Renal cortex interstitium (tissue), 11 donors: ENCODE measurements around the gene SSR2. TPM values are rescaled to one million over a fixed set of nuclear protein-coding genes. Genes with fewer than 3 reads are reported as not detected.
"Not testable (repeated sequence)": the region's sequence is repeated elsewhere in the genome, so short reads cannot be mapped to it uniquely, and the experiment has no call there.

Experiments
- DNase-seq, 11 donors: peaks; one replicate each; pipeline ENCODE4 v3.0.0-alpha.2; 2013; ENCODE audit warnings: low read depth in 9 of 11, low spot score in 4 of 11; ENCODE audit errors: extremely low read depth in 1 of 11
- polyA plus RNA-seq, 3 donors: library from polyadenylated mRNA; unstranded; fragments of 120-200 nt; gene quantifications; one replicate each; pipeline ENCODE4 v1.2.1, GENCODE V29; 2013; ENCODE audit not compliant: insufficient read length in 3 of 3

The SSR2 gene
- polyA plus RNA-seq, 3 donors = 351 to 415 (median 404) TPM

- DNase-seq = no peak
These were observed 13.9 kb downstream of the SSR2 start for GRCh38 chr1:156006666-156007376.

- DNase-seq = no peak
These were observed 15.7 kb downstream of the SSR2 start for GRCh38 chr1:156004843-156005584.

GRCh38 chr1:156003923-156004188 lies 16.9 kb downstream of the SSR2 start:
- DNase-seq = no peak

DNA sequence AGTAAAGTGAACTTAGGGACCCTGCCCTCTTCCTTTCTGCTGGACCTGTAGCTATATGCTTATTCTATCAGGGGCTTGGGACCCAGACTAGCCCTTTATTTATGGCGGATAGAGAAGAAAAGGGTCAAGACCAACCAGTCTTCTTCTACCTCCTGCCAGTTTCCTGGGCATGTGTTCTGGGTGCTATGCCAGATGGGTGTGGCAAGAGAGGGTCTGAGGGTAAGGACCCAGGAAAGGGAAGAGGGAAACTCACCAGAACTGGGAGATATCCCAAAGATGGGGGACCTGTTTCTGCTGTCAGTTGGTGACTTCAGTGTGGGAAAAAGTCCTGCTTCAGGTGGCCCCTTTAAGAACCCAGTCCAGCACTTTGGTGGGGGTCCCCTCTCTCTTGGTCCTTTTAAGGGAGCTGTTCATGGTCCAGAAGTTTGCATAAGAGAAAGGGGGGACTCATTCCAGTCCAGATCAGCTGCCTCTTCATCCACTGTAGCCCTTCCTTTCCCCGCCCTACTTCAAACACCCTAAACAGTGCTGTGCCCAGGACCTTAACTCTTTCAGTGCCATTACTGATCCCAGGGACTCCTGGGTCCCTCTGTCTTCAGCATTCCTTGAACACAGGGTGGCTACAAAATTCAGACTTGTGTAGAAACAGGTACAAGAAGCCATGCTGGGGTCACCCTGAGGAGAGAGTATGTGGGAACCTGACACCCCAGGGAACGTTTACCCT lies 18.4 kb downstream of the SSR2 start:
- DNase-seq = no peak

DNA sequence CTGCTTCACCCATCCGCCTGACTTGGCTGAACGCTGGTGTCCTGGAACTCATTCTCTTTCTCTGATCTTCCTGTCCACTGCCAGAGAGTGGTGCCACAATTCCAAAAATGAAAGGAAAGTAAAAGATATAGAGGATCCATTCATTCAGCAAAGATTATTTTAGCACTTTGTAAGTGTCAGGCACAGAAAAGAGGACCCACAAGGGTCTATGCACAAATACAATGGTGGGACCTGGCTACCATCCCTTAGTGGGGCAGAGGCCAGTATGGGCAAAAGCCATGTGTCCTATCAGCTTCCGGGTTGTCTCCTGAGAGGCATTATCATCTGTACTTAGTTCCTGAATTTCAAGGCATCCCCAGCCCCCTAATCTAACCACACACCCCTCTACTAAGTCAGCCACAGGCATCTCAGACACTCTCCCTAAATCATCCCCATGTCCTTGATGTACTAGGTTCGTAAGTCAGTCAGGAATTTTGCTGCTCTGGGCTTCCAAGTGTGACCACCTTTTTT lies 19.0 kb downstream of the SSR2 start:
- DNase-seq = no peak

DNA sequence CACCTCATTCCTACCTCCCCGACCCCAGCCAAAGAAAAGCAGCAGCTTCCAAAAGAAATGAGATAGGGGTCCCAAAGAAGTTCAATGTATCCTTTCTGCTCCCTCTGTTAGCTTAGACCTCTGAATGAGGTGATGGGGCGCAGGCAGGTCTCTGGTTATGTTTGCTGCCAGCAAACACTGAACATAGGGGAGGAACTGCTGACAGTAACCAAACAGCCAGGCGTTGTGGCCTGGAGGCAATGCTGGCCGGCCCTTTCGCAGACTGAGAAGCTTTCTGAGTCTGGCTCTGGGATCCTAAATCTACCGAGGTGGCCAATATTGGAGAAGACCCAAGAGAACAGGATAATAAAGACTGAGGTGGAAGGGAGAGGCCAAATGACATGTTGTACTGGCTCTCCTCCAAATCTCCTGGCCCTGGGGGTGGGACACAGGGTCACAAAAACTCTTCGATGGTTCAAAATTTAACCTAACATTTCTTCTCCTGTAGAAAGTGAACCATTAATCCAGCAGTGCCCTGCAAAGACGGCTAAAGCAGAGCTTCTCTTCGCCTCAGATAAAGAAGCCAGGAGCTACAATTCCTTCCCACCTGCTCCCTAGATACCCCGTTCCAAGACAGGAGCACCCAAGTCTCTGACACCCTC lies 19.6 kb downstream of the SSR2 start:
- DNase-seq = no peak

DNA sequence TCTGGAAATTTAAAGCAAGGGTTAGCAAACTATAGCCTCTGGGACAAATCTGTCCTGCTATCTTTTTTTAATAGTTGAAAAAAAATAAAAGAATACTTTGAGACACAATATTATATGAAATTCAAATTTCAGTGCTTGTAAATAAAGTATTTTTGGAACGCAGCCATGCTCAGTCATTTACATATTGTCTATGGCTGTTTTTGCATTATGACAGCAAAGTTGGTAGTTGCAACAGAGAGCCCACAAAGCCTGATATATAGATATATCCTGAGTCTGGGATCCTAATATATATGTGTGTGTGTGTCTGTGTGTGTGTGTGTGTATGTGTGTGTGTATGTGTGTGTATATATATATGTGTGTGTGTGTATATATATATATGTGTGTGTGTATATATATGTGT lies 20.8 kb downstream of the SSR2 start:
- no peak for DNase-seq

- no peak for DNase-seq
These were observed 24.6 kb downstream of the SSR2 start for GRCh38 chr1:155996166-155996565.

- no peak for DNase-seq
These were observed 27.2 kb downstream of the SSR2 start for GRCh38 chr1:155993595-155993994.

DNA sequence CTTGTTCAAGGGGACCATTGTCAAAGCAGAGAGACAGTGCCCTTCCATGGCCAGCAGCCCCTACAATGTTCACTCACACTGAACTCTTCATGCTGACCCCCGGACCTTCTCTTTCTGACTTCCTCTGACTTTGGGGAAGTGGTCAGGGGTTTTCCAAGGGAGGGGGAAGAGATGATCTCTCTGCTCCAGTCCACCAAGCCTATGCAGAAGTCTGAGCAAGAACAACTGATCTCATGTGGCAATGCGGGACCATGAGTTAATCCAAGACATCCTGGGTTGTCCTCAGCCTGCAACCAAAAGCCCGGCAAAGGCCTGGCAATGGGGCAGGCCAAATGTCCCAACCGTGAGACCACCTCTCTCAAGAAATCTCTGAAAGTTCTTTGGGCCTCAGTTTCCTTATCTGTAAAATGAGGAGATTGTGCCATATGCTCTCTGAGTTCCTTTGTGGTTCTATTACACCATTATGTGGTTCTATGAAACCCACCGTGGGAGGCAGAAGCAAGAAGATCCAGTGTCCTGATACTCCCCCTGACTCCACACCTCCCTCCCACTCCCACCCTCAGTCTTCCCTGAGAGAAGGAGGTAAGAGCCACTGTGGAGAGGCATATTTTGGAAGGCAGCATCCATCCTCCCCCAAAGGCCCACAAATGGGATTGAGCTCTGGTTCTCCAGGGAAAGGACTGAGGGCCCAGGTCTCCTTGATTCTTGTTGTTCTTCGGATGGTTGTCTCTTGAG lies 30.6 kb downstream of the SSR2 start:
- DNase-seq = no peak

DNA sequence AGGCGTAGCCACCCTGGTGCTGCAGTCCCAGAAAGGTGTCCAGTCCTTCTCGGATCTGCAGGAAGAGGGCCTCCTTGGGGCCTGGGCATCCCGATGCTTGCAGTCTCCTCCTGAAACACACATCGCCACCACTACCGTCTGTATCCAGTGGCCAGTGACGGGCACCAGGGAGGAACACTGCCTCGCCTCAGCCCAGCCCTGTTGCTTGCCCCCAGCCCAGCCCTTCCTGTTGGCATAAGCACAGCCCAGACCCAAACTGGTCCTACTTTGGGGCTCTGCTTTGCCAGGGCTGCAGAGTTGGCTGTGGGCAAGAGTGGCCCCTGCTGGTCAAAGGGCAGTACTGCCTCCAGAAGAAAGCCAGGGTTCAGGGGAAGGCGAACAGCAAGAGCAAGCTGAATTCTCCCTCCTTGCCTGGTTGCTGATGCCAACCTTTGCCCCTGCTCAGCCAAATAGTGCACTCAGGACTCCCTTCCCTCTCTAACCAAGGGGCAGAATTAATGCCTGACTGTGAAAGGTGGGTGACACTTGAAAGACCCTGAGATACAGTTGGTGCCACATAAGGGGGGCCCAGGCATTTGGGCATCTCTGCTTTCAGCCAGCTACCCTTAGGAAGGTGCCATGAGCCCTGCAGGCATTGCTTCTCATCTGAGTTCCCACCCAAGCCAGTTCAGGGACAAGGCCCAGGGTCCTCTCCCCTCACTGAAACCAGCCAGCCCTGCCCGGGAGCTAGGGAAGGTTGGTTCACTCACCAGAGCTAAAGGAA lies 31.3 kb downstream of the SSR2 start:
- DNase-seq = no peak

GRCh38 chr1:155984903-155985645 lies 35.7 kb downstream of the SSR2 start:
- DNase-seq = not testable (repeated sequence)

GRCh38 chr1:155984341-155984740 lies 36.4 kb downstream of the SSR2 start:
- DNase-seq = peak in 3 of 11 donors; percentile 72 to 73 (median 72)

GRCh38 chr1:155983191-155984024 lies 37.3 kb downstream of the SSR2 start:
- no peak for DNase-seq

DNA sequence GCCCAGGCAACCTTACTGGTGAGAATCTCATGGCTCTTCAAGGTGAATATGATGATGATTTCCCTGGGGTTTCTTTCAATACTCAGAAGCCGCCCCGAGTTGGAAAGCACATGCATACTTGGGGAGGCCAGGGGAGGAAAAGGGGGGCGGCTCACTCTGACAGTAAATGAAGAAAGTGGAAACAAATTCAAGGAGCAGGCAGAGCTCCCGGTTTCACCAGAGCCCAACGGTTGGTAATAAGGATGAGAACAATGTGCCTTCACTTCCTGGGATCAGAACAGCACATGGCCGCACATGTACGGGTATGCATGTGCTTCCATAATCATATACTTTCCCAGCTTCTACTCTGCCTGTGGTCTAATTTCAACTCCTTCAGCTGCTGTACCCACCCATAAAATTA lies 38.6 kb downstream of the SSR2 start:
- no peak for DNase-seq

DNA sequence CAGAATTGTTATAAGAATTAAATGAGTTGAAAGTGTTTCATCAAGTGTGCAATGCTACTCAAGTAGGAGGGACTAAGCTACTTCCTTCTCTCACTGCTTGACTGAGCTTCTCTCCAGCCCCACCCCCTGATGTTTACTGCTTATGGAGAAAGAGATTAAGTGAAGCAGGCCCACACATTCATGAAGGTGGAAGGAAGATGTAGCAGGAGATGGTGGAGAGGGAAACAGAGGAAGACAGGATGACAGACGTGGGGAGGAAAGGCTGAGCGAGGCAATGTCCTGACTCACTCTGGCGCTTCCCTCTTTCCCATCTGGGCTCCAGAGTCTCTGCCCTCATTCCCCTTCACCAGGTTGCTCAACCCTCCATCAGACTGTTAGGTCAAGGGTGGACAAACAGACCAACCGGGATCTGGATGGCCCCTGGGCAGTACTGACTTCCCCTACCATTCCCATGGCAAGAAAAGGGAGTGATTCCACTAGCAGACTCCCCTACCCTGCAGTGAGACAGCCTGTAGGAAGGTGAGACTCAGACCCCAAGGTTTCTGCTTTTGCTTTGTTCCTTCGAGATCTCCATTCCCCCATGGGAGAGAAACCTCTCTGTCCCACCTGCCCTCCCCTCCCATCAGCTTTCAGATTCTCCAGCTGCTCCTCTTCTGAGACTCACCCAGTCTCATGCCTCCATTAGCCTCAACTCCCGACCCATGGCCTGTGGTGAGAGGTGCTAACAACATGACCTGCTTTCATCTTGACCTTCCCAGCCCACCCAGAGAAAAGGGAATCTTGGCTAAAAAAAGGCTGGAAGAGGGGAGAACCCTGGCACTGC lies 39.3 kb downstream of the SSR2 start:
- no peak for DNase-seq
